Measurements from ENCODE around the gene SPTBN5.
A peak's percentile ranks its signal among the peaks of the same experiment; 100 is the strongest.

SPTBN5 gene

GRCh38 chr15:41798607-41799487 lies 95.0 kb downstream of the SPTBN5 start:
- DNase-seq (ENCODE audit: low spot score) = peak; percentile 39
- ChIA-PET CTCF (no interaction called here), POLR2A (ENCODE audit: low non-redundant PET) (no interaction called here)
- TF ChIP-seq CTCF (conservative IDR thresholded peaks at IDR 0.05; ENCODE audit: low read depth) = no peak
- peak overlapping the region; percentile 60 for H3K27ac ChIP-seq

Measured in RWPE1 (cell line).